GM13976 (cell line): ENCODE measurements around the gene SCAMP4.

Experiments used
- DNase-seq: peaks from one replicate; pipeline ENCODE4 v3.0.0; 2012; ENCODE audit warnings: low spot score
- CTCF ChIP-seq: IDR thresholded peaks from 2 replicates; pipeline ENCODE4 v1.5.1; 2012; ENCODE audit warnings: borderline replicate concordance, mild to moderate bottlenecking; ENCODE audit not compliant: insufficient read depth; ENCODE audit errors: extremely low read depth, missing control alignments, control extremely low read depth
- in situ Hi-C: fragments of 300-500 bp; cut with MboI; formaldehyde crosslinking; loops from one replicate; pipeline ENCODE4 v1.12.0; 2022; ENCODE audit warnings: low sequenced_read_pairs, mixed read lengths, inconsistent platforms; ENCODE audit not compliant: unreplicated experiment

Gene SCAMP4

GRCh38 chr19:1947651-1948209, 42.5 kb downstream of the SCAMP4 start:
- no peak for DNase-seq
- TF ChIP-seq CTCF = no peak
- in situ Hi-C loops = no loop called here

GRCh38 chr19:1949304-1950101, 44.3 kb downstream of the SCAMP4 start:
- TF ChIP-seq CTCF = no peak

GRCh38 chr19:1950640-1951039, 45.4 kb downstream of the SCAMP4 start:
- in situ Hi-C loops = no loop called here
- DNase-seq = no peak
- no peak for TF ChIP-seq CTCF

More at GRCh38 chr19:1949304-1950101, 44.3 kb downstream of the SCAMP4 start:
- DNase-seq = no peak
- in situ Hi-C loops = no loop called here

- in situ Hi-C loops = no loop called here
- no peak for TF ChIP-seq CTCF
- no peak for DNase-seq
These were observed 47.4 kb downstream of the SCAMP4 start for GRCh38 chr19:1952635-1953034.

- no peak for TF ChIP-seq CTCF
- DNase-seq = no peak
- in situ Hi-C loops = no loop called here
These were observed 47.8 kb downstream of the SCAMP4 start for GRCh38 chr19:1953037-1953436.

GRCh38 chr19:1953441-1954094, 48.4 kb downstream of the SCAMP4 start:
- in situ Hi-C loops = no loop called here
- no peak for TF ChIP-seq CTCF
- no peak for DNase-seq
